GM12873 (cell line): ENCODE measurements around the gene SMIM3.

ENCODE experiments used
- TF ChIP-seq, protein P1 (sequence below): IDR thresholded peaks from 2 replicates; pipeline ENCODE4 v1.5.1; 2012; ENCODE audit warnings: low read depth, mild to moderate bottlenecking, moderate library complexity, low read length, control low read depth; ENCODE audit not compliant: insufficient read depth; ENCODE audit errors: missing control alignments

The SMIM3 gene

GRCh38 chr5:150774145-150774544 lies 4.4 kb upstream of the SMIM3 start:
- TF ChIP-seq, protein P1, sequence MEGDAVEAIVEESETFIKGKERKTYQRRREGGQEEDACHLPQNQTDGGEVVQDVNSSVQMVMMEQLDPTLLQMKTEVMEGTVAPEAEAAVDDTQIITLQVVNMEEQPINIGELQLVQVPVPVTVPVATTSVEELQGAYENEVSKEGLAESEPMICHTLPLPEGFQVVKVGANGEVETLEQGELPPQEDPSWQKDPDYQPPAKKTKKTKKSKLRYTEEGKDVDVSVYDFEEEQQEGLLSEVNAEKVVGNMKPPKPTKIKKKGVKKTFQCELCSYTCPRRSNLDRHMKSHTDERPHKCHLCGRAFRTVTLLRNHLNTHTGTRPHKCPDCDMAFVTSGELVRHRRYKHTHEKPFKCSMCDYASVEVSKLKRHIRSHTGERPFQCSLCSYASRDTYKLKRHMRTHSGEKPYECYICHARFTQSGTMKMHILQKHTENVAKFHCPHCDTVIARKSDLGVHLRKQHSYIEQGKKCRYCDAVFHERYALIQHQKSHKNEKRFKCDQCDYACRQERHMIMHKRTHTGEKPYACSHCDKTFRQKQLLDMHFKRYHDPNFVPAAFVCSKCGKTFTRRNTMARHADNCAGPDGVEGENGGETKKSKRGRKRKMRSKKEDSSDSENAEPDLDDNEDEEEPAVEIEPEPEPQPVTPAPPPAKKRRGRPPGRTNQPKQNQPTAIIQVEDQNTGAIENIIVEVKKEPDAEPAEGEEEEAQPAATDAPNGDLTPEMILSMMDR: no peak

- TF ChIP-seq, protein P1: no peak
Measured at GRCh38 chr5:150777685-150778084, 872 bp upstream of the SMIM3 start.

DNA sequence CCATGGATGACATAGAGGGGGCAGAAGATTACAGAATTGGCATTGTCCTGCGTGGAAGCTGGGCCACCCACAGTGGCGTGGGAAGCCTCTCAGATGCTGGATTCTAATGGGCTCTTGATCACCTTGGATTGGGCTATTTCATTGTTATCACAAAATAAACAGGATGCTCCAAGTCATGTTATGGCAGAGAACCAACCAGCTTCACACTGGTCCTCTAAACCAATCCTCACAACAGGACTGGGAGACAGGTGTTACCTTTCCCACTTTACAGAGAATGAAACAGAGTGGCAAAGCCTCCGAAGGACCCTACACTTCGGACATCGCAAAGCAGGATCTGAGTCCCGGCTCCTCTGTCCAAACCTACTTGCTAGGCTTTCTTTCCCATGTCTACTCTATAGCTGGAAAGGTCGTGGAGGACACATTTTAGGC lies 455 bp upstream of the SMIM3 start:
- TF ChIP-seq, protein P1: no peak

- TF ChIP-seq, protein P1: no peak
Measured at GRCh38 chr5:150779397-150780186, 1.0 kb downstream of the SMIM3 start.

DNA sequence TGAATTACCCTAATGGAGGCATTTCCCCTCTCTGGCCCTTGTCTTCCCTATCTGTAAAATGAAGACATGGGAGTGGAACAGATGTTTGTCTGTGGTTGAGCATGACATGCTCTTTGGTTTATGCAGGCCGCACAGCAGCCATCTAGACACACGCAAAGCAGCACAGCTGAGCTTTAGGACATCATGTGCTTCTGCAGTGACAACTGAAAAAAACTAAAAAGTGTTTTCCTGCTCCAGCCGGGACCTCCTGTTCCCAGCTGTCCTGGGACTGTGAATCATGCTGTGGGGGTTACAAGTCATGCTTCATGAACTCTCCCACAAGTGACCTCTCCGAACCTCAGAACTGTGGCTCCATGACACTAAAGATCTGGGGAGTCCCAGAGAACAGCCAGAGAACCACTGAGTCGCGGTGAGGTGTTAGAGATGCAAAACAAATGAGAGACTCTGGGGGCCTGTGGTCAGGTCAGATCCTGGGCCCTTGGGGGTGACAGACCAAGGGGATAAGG lies 1.7 kb downstream of the SMIM3 start:
- TF ChIP-seq, protein P1: no peak

DNA sequence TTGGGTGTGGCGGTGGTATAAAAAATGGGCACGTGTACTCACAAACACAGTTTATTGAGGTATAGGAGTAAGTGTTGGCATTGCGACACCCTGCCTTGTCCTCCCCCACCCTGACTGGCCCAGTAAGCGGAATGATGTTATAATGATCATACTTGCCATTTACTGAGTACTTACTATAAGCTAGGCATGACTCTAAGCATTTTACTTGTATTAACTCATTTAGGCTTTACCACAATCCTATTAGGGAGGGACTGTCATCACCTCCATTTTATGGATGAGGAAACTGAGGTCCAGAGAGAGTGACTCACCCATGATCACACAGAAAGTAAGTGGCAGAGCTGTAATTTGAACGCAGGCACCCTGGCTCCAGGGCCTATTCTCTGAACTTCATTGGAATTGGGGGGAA lies 2.3 kb downstream of the SMIM3 start:
- TF ChIP-seq, protein P1: no peak

- TF ChIP-seq, protein P1: no peak
Measured at GRCh38 chr5:150781706-150782614, 3.4 kb downstream of the SMIM3 start.
